Measurements from ENCODE around the gene CARS2.

GRCh38 chr13:110597041-110597689 lies 108.8 kb downstream of the CARS2 start:
- TF ChIP-seq ZNF274 (IDR thresholded peaks at IDR 0.05; ENCODE audit: borderline replicate concordance, extremely low read depth, low read length) (no peak), CTCF (IDR thresholded peaks at IDR 0.05; ENCODE audit: control extremely low read depth in 1 of 3, insufficient read depth in 1 of 3, low read depth in 1 of 3, low read length in 3 of 3) (no peak), MAX (IDR thresholded peaks at IDR 0.05) (no peak), YY1 (IDR thresholded peaks at IDR 0.05; ENCODE audit: low read depth, low read length) (no peak), USF2 (IDR thresholded peaks at IDR 0.05; ENCODE audit: low read length) (no peak), POLR2A (IDR thresholded peaks at IDR 0.05; ENCODE audit: control extremely low read depth in 1 of 2, low read depth in 2 of 2, low read length in 2 of 2) (no peak), POLR2AphosphoS5 (IDR thresholded peaks at IDR 0.05; ENCODE audit: low read depth, low read length) (no peak), EP300 (IDR thresholded peaks at IDR 0.05; ENCODE audit: borderline replicate concordance in 1 of 2, low read depth in 2 of 2, low read length in 2 of 2) (no peak), RFX5 (IDR thresholded peaks at IDR 0.05; ENCODE audit: borderline replicate concordance, low read depth, low read length) (no peak), JUND (IDR thresholded peaks at IDR 0.05; ENCODE audit: low read length) (no peak), TEAD4 (IDR thresholded peaks at IDR 0.05; ENCODE audit: low read depth, low read length) (no peak), SIN3A (conservative IDR thresholded peaks at IDR 0.05 in 1 of 2, IDR thresholded peaks at IDR 0.05 in 1 of 2; ENCODE audit: low read depth in 1 of 2, low read length in 2 of 2) (no peak), SP1 (IDR thresholded peaks at IDR 0.05; ENCODE audit: low read depth, low read length) (no peak)

Measured in H1 (cell line).